GM18517 (cell line): ENCODE measurements around the gene CIART.
"Not testable (repeated sequence)": the region's sequence is repeated elsewhere in the genome, so short reads cannot be mapped to it uniquely, and the experiment has no call there.

Experiments used
- ATAC-seq: cut with Tn5 transposase; IDR thresholded peaks from one replicate; pipeline ENCODE4 v1.9.1; 2021; ENCODE audit warnings: mild to moderate bottlenecking, moderate library complexity; ENCODE audit not compliant: unreplicated experiment

Gene CIART

DNA sequence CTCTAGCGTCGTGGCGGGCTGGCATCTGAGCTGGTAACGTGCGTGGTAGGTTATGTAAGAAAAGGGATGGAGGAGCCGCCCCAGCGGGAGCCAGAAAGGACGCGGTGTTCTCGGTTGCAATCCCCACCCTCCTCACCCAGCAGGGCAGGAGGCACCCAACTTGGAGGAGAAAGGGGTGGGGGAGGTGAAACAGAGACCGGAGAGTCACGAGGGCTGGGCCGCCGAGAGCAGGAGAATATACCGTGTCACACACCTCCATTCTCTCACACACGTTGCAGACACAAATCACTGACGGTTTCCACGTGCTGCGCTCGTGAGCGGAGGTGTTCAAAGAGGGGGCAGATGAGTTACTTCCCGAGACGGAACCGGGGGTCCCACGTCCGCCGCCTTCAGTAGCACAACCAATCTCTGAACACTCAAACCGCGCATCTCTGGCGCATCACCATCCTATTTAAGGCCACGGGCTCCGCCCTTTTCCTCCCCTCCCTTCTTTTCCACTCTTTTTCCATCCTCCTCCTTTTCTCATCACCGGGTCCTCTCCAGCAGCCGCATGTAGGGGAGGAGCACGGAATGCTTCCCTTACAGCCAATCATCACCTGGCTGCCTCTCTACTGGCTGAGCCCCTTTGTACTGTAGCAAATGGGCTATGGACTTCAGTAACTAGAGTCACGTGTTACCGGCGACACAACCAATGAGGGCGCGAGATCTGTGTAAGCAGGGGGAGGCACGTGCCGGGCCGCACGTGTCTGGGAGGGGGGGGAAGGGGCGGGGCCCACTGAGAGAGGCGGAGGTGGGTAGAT, at the start of gene CIART:
CIART (plus strand) TSS at position 797 of the 800 bp plus-strand sequence. CDS start 714 bp downstream, outside the sequence.
- ATAC-seq = no peak

DNA sequence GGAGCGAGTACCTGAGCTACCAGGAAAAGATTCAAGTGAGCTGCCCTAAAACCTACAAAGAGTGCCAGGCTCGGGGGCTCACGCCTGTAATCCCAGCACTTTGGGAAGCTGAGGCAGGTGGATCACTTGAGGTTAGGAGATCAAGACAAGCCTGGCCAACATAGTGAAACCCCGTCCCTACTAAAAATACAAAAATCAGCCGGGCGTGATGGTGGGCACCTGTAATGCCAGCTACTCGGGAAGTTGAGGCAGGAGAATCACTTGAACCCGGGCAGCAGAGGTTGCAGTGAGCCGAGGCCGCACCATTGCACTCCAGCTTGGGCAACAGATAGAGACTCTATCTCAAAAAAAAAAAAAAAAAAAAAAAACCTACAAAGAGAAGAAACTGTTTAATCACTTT, 49.4 kb upstream of the CIART start:
- not testable (repeated sequence) for ATAC-seq

- no peak for ATAC-seq
Measured at GRCh38 chr1:150233359-150234308, 48.7 kb upstream of the CIART start.

GRCh38 chr1:150234309-150234565, 48.1 kb upstream of the CIART start:
- no peak for ATAC-seq

DNA sequence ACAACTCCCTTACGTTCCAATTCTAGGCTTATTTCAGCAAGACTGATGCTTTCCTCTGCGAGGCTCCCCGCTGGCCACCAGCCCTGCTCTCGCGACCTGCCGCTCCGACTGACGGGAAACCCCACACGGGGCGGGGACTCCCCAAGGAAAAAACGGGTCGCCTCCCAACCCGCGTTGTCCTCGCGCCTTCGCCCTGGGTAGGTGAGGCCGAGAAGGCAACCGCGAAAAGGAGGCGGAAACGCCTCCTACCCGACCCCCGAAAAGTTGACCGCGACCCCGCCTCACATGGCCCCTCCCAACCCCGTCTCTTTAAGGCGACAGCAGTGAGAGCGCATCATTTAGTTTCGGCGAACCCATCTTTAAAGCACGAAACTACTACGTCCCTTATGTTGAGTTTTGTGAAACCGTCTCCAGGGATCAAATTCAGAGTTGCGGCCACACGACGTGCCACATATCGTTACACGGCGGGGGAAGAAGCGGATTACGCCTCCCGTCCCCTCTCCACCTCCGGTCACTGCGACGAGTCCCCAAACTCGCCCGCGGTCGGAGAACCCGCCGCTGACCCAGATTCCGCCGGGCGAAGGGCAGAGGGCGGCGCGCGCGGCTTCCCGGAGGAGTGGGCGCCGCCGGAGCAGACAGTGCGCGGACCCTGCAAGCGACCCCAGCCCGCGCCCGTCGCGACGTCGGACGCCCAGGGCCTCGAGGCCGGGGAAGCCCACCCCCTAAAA, 47.6 kb upstream of the CIART start:
- peak; percentile 39 for ATAC-seq

DNA sequence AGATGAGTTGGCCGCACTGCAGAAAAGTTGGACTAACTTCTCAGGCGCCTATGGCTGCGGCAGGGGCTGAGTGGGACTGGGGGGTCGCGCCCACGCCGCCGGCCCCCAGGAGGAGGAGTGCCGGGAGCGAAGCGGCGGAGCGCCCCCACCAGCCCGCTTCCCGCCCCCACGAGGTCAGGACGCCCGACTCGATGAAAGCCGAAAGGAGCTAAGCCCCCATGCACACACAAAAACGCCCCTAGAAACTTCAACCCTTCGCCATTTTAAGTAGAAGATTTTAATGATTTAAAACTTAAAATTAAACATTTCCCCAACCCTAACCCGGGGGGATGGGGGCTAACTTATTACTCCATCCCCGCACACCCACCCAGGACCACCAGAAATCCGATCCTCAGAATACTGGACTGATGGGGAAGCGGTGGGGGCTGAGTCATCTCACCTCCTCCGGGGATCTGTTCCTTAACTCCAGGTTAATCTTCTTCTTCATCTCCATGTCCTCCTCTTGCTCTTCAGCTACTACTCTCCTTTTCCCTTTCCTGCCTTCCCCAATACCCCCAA, 47.0 kb upstream of the CIART start:
- no peak for ATAC-seq

GRCh38 chr1:150235852-150236613, 46.3 kb upstream of the CIART start, which contains the start of gene ANP32E:
Gene ANP32E (minus strand): TSS chr1:150236112. CDS start chr1:150235786, 326 bp downstream.
- peak; percentile 83 for ATAC-seq

DNA sequence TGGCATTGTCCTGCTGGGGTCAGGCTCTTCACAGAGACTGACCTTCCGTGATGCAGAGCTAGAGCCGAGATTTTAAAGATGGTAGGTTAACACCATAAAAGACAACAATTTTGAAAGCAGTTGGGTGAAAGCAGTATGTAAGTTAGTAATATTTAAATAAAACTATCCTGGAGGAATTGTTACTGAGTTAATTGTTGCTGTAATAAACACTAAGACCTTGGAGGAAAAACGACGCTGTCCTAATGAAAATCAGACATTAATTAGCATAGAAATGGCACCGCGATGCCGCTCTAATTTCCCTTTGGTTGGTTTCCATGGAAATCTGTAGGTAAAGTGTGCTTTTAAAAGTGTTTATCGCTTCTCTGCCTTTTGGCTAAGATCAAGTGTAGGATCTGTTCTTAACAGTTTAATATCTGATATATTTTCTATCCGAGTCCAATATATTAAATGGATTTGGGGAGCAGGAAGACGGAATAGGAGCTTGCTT, 45.7 kb upstream of the CIART start:
- no peak for ATAC-seq

DNA sequence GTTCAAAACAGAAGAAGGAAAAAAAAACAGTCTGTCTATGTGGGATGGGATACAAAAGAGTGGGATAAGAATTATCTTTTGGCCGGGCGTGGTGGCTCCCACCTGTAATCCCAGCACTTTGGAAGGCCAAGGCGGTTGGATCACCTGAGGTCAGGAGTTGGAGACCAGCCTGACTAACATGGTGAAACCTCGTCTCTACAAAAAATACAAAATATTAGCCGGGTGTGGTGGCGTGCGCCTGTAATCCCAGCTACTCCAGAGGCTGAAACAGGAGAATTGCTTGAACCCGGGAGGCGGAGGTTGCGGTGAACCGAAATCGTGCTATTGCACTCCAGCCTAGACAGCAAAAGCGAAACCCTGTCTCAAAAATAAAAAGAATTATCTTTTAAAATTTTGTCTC, 45.2 kb upstream of the CIART start:
- ATAC-seq = not testable (repeated sequence)

DNA sequence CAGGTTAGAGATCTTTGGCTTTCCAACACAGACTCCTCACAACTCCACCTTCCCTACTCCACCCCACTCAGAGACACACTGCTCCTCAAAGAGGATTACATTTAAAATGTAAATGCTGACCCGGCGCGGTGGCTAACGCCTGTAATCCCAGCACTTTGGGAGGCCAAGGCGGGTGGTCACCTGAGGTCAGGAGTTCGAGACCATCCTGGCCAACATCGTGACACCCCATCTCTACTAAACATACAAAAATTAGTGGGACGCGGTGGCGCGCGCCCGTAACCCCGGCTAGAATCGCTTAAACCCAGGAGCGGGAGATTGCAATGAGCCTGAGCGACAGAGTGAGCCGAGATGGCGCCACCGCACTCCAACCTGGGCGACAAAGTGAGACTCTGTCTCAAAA, 44.6 kb upstream of the CIART start:
- ATAC-seq = no peak

DNA sequence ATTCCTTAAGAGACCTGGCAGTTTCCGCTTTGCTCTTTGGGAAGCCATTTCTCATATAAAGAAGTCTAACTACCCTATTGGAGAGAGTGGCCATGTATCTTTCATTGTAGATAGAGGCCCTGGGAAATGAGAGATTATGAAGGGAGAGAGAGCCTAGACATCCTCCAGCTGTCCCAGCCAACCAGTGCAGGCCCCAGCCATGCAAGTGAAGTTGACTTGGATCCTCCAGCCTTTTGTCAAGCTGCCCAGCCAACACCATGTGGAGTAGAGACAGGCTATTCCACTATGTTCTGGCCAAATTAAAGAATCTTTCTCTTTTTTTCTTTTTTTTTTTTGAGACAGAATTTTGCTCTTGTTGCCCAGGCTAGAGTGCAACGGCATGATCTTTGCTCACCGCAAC, 39.4 kb upstream of the CIART start:
- ATAC-seq = no peak

DNA sequence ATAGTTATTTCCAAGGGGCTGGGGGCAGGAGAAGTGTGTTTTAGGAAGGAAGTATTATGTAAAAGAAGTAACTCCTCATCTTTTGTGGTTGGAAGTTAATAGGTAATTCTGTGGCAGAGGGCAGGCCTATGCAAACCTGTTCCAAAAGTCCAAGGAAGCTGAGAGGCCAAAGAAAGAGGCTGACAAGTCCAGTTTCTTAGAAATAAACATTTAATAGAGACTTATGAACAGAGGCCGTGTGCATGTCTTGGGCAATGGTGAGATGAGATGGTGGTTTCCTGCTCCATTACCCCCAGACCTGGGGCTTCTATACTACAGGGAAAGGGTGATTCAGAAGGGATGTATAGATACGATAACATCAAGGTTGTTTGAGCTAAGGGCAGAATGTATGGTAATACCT, 32.4 kb upstream of the CIART start:
- ATAC-seq = no peak

- no peak for ATAC-seq
Measured at GRCh38 chr1:150256198-150256553, 26.2 kb upstream of the CIART start.

DNA sequence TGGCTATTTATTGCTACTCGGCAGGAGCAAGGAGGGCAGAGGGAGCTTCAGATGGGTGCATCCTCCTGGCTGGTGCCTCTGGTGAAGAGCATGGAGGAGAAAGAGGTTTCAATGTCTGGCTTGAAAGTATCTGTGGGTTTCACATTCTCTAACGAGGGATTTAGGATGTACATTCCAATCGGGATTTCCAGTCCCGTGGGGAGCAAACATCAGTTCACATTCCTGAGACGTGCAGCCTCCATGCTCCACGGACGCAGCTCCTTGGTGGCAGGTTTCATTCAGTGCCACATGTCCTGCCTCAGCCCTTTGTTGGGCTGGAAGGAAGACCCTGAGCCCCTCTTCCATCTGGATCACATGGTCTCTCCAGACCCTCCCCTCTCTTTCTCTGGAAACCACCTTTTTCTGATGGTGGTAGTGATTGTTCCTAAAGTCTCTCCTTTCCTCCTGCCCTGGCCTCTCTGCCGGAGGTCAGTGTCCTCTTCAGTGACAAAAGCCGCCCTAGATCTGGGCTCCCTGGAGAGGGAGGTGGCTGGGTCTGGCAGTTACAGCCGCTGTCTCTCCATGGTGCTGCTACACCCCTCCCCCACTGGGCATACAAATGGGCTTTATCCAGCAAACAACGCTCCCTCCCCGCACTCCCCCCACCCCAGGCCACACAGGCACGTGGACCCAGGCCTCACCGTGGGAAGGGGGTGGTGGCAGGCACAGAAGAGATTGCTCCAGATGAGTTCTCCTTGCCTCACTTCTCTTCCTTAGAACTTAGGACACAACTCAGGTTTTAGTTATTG, 25.6 kb upstream of the CIART start:
- ATAC-seq = no peak

DNA sequence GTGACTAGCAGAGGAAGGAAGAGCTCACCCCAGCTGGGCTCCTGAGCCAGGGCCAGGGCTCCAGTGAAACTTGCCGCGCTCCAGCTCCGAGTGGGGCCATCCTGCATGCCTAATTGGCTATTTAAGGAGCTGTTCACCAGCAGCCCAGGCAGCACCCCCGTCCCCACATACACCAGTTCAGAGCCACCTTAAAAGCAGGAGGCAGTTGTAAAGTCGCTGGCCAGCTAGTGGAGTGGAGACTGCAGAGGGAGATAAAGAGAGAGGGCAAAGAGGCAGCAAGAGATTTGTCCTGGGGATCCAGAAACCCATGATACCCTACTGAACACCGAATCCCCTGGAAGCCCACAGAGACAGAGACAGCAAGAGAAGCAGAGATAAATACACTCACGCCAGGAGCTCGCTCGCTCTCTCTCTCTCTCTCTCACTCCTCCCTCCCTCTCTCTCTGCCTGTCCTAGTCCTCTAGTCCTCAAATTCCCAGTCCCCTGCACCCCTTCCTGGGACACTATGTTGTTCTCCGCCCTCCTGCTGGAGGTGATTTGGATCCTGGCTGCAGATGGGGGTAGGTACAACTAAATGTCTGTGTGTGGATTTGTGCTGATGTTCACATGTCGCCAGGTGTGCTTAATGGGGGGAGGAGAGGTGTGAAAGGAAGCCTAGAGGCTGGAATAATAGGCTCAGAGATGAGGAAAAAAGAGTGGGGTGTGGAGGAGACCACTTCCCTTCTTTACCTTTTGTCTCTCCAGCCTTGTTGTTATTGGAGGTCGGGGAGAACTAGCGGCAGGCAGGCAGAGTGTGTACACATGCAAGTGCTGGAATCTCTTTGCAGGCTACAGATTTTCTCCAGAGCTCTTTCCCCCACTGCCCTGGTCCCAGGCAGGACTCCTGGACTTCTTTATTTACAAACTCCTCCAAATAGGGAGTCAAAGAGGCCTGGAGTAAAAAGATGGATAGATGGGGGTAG, 24.4 kb upstream of the CIART start, which contains the start of gene CA14:
CA14 (plus strand) TSS at position 151 of the 962 bp plus-strand sequence; CDS start at position 506, 355 bp downstream.
- ATAC-seq = no peak

DNA sequence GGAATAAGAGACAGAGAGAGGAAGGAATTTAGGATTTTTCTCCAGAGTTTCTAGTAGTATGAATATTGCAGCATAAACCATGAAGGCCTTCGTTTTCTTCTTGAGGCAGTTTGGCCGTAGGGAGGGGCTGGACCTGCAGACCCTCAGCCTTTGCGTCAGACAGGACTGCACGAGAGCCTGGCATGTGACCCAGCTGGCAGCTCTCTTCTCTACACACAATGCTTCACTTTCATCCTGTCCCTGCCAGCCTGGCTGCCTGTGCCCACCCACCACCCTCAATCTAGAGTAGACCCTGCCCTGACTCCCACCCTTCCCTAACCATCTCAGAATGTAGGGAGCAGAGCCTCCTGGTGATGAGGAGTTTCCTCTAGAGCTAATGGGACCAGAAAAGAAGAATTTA, 23.1 kb upstream of the CIART start:
- ATAC-seq = no peak

GRCh38 chr1:150259758-150260669, 22.3 kb upstream of the CIART start:
- no peak for ATAC-seq
